GM23338 (cell line): ENCODE results near the gene CHKB. TPM values are rescaled to one million over a fixed set of nuclear protein-coding genes. Genes with fewer than 3 reads are reported as not detected.
A peak's percentile ranks its signal among the peaks of the same experiment; 100 is the strongest.

Source experiments
- ATAC-seq: fragments of 200-7000 bp; cut with Tn5 transposase; 3 replicates; pipeline ENCODE4 v1.9.1; 2020
- DNase-seq: peaks from one replicate; pipeline ENCODE4 v3.0.0-alpha.2; 2015; ENCODE audit warnings: low spot score
- H2AFZ ChIP-seq: fragments of 200-600 bp; sonication (generic); 2 replicates; pipeline ENCODE4 v1.8.0; 2016; ENCODE audit warnings: antibody characterized with exemption, mild to moderate bottlenecking, moderate library complexity
- H3F3A ChIP-seq: fragments of 200-600 bp; sonication (generic); replicated peaks from 2 replicates; pipeline ENCODE4 v1.8.0; 2017; ENCODE audit warnings: antibody characterized with exemption, mixed run types, low read depth
- H3K27ac ChIP-seq: fragments of 200-600 bp; sonication (generic); 2 replicates; pipeline ENCODE4 v1.6.1; 2016; ENCODE audit warnings: low read depth
- H3K27me3 ChIP-seq: fragments of 200-600 bp; sonication (generic); 2 replicates; pipeline ENCODE4 v1.8.0; 2016; ENCODE audit warnings: mild to moderate bottlenecking, mixed run types, moderate library complexity; ENCODE audit not compliant: insufficient read depth
- H3K36me3 ChIP-seq: fragments of 200-600 bp; sonication (generic); 2 replicates; pipeline ENCODE4 v1.8.0; 2016; ENCODE audit warnings: mild to moderate bottlenecking; ENCODE audit not compliant: insufficient read depth
- H3K4me1 ChIP-seq: fragments of 200-600 bp; sonication (generic); 2 replicates; pipeline ENCODE4 v1.8.0; 2016; ENCODE audit warnings: mild to moderate bottlenecking, moderate library complexity; ENCODE audit not compliant: insufficient read depth
- H3K4me2 ChIP-seq: fragments of 200-600 bp; sonication (generic); 2 replicates; pipeline ENCODE4 v1.7.1; 2017; ENCODE audit warnings: mixed run types
- H3K4me3 ChIP-seq: fragments of 200-600 bp; sonication (generic); 2 replicates; pipeline ENCODE4 v1.6.1; 2016; ENCODE audit warnings: mixed run types
- H3K79me2 ChIP-seq: fragments of 200-600 bp; sonication (generic); replicated peaks from 2 replicates; pipeline ENCODE4 v1.8.0; 2017; ENCODE audit warnings: mild to moderate bottlenecking; ENCODE audit not compliant: insufficient read depth
- H3K9me2 ChIP-seq: fragments of 200-600 bp; sonication (generic); 2 replicates; pipeline ENCODE4 v1.8.0; 2017; ENCODE audit not compliant: insufficient read depth
- H4K20me1 ChIP-seq: fragments of 200-600 bp; sonication (generic); replicated peaks from 2 replicates; pipeline ENCODE4 v1.8.0; 2017; ENCODE audit warnings: mild to moderate bottlenecking; ENCODE audit not compliant: insufficient read depth
- H3K27ac Mint-ChIP-seq: 2 replicates; pipeline ENCODE4 v1.8.0; 2020; ENCODE audit warnings: inconsistent platforms, mild to moderate bottlenecking, moderate library complexity, mixed read lengths
- H3K27me3 Mint-ChIP-seq: 3 replicates; pipeline ENCODE4 v1.8.0; 2022; ENCODE audit warnings: low read depth, mild to moderate bottlenecking, moderate library complexity, mixed read lengths, inconsistent platforms; ENCODE audit not compliant: insufficient read depth, poor library complexity
- H3K36me3 Mint-ChIP-seq: 3 replicates; pipeline ENCODE4 v1.8.0; 2021; ENCODE audit warnings: low read depth, mild to moderate bottlenecking, inconsistent platforms, moderate library complexity, mixed read lengths
- H3K4me1 Mint-ChIP-seq: 3 replicates; pipeline ENCODE4 v1.8.0; 2020; ENCODE audit warnings: mild to moderate bottlenecking, inconsistent platforms, mixed read lengths
- H3K4me3 Mint-ChIP-seq: 3 replicates; pipeline ENCODE4 v1.8.0; 2021; ENCODE audit warnings: moderate library complexity, mild to moderate bottlenecking, inconsistent platforms, mixed read lengths
- H3K9me3 Mint-ChIP-seq: 3 replicates; pipeline ENCODE4 v1.8.0; 2020; ENCODE audit warnings: moderate library complexity, mild to moderate bottlenecking, inconsistent platforms, mixed read lengths
- CREB1 ChIP-seq: fragments of 250-450 bp; sonication (Bioruptor Pico); IDR thresholded peaks from 2 replicates; pipeline ENCODE4 v1.5.0; 2020; ENCODE audit warnings: low read depth, mild to moderate bottlenecking, moderate library complexity
- EZH2 ChIP-seq: fragments of 200-600 bp; sonication (generic); IDR thresholded peaks from one replicate; pipeline ENCODE4 v1.8.0; 2017; ENCODE audit warnings: antibody characterized with exemption, mild to moderate bottlenecking, low read depth; ENCODE audit not compliant: unreplicated experiment
- EZH2phosphoT487 ChIP-seq: fragments of 200-600 bp; sonication (generic); IDR thresholded peaks from one replicate; pipeline ENCODE4 v1.8.1; 2018; ENCODE audit warnings: antibody characterized with exemption; ENCODE audit not compliant: unreplicated experiment
- JUNB ChIP-seq: IDR thresholded peaks from one replicate; pipeline ENCODE4 v1.6.1; 2016; ENCODE audit warnings: antibody characterized with exemption; ENCODE audit not compliant: unreplicated experiment
- POLR2AphosphoS5 ChIP-seq: IDR thresholded peaks from 2 replicates; pipeline ENCODE4 v1.6.1; 2016; ENCODE audit warnings: antibody characterized with exemption, low read depth
- STAT1 ChIP-seq: IDR thresholded peaks from one replicate; pipeline ENCODE4 v1.6.1; 2016; ENCODE audit warnings: antibody characterized with exemption; ENCODE audit not compliant: unreplicated experiment
- ZNF114 ChIP-seq: fragments of 250-450 bp; sonication (Bioruptor Pico); IDR thresholded peaks from 2 replicates; pipeline ENCODE4 v1.5.0; 2020; ENCODE audit warnings: mild to moderate bottlenecking, moderate library complexity
- ZNF331 ChIP-seq: fragments of 250-450 bp; sonication (Bioruptor Pico); IDR thresholded peaks from 2 replicates; pipeline ENCODE4 v1.5.0; 2020; ENCODE audit warnings: low read depth, mild to moderate bottlenecking, moderate library complexity
- long read RNA-seq: library from polyadenylated mRNA; unstranded; transcript quantifications from one replicate; pipeline ENCODE4 v2.0.0, GENCODE V29; 2020; ENCODE audit not compliant: unreplicated experiment
- polyA plus RNA-seq: library from polyadenylated mRNA; unstranded; fragments of >200 nt; fragmentation: Nextera tagmentation; extraction: Ambion mirVana; gene quantifications from 2 replicates; pipeline ENCODE4 v1.2.1, GENCODE V29; 2016
- total RNA-seq: library from RNA; depleted of rRNA; stranded (reverse); fragments of >200 nt; shearing (Covaris generic); gene quantifications from 2 replicates; pipeline ENCODE4 v1.2.3, GENCODE V29; 2014; rRNA removed
- TF ChIP-seq, protein P1 (sequence below): IDR thresholded peaks from 2 replicates; pipeline ENCODE4 v1.6.1; 2016; ENCODE audit warnings: antibody characterized with exemption
- TF ChIP-seq, protein P2 (sequence below): fragments of 250-450 bp; sonication (Bioruptor Pico); IDR thresholded peaks from 2 replicates; pipeline ENCODE4 v1.5.0; 2020; ENCODE audit warnings: mild to moderate bottlenecking, moderate library complexity

Gene CHKB, protein sequence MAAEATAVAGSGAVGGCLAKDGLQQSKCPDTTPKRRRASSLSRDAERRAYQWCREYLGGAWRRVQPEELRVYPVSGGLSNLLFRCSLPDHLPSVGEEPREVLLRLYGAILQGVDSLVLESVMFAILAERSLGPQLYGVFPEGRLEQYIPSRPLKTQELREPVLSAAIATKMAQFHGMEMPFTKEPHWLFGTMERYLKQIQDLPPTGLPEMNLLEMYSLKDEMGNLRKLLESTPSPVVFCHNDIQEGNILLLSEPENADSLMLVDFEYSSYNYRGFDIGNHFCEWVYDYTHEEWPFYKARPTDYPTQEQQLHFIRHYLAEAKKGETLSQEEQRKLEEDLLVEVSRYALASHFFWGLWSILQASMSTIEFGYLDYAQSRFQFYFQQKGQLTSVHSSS
- total RNA-seq (51.2 and 67.0 TPM in 2 replicates), polyA plus RNA-seq (61.6 and 63.7 TPM in 2 replicates)
- long read RNA-seq, transcript CHKB-201 (11 exons, 1,638 nt), result major isoform, 8 of 11 reads
- long read RNA-seq, partial matches to known transcripts, result 1 of 11 reads
- long read RNA-seq, other reads (novel, unspliced or antisense), result 2 of 11 reads

DNA sequence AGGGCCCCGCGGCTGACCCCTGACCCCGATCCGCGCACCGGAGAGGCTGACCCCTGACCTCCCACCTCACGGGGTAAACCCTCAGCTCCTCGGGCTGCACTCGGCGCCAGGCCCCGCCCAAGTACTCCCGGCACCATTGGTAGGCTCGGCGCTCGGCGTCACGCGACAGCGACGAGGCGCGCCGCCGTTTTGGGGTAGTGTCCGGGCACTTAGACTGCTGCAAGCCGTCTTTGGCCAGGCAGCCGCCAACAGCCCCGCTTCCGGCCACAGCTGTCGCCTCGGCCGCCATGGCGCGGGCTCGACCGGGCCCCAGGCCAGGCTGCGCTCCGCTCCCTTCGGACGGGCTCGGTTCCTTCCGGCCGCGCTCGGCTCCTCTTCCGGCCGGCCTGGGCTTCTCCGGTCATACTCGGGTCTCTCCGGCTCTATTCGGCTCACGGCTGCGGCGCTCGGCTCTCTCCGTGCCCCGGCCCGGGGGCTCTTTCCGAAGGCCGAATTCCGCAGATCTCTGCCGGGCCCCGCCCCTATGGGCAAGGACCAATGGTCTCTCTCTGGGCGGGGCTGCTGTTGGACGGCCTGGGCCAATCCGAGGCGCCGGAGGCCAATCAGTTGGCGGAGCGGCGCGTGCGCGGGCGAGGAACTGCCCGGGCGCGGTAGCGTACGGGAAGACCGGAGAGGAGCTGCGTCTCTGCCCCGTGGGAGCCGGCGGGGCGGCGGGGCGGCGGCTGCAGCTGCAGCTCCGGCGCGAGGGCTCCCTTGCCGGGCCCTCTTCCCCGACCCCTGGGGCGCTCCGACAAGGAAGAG lies at the start of gene CHKB:
Gene CHKB (minus strand): TSS at position 357 of the 801 bp plus-strand sequence. CDS start 68 bp downstream, at position 289.
- peaks cover 7% of the 10 kb centered on the region for H3K4me1 Mint-ChIP-seq
- no peaks in the 10 kb centered on the region for H3K9me2 ChIP-seq
- H3K36me3 Mint-ChIP-seq, result no peaks in the 10 kb centered on the region; the same call in 2 of the 3 replicates
- H3F3A ChIP-seq, result peaks cover 12% of the 10 kb centered on the region
- peak within 1 kb of the TSS; percentile 91 for H3K27ac ChIP-seq
- H3K4me2 ChIP-seq, result peak within 1 kb of the TSS; percentile 91
- no peaks in the 10 kb centered on the region for H3K9me3 Mint-ChIP-seq
- 0 out of 2 replicates have a peak, but pooled peaks cover 6% of the 10 kb centered on the region for H3K27me3 ChIP-seq
- DNase-seq (peak; percentile 99), ATAC-seq (peak; percentile 89)
- peaks cover 8% of the 10 kb centered on the region for H3K4me1 ChIP-seq
- no peaks in the 10 kb centered on the region for H3K36me3 ChIP-seq
- peak within 1 kb of the TSS; percentile 90 for H3K27ac Mint-ChIP-seq
- peaks cover 8% of the 10 kb centered on the region for H3K27me3 Mint-ChIP-seq
- peak within 1 kb of the TSS; percentile 86 for H3K4me3 Mint-ChIP-seq
- peak within 1 kb of the TSS; percentile 90 for H2AFZ ChIP-seq
- H3K4me3 ChIP-seq, result peak within 1 kb of the TSS; percentile 78
- H4K20me1 ChIP-seq, result peaks cover 3% of the 10 kb centered on the region; the same call in 1 of the 2 replicates
- H3K79me2 ChIP-seq, result no peaks in the 10 kb centered on the region
- TF ChIP-seq CREB1 (CRISPR knock-in tag) (peak; percentile 86), STAT1 (no peak), POLR2AphosphoS5 (peak; percentile 64)

DNA sequence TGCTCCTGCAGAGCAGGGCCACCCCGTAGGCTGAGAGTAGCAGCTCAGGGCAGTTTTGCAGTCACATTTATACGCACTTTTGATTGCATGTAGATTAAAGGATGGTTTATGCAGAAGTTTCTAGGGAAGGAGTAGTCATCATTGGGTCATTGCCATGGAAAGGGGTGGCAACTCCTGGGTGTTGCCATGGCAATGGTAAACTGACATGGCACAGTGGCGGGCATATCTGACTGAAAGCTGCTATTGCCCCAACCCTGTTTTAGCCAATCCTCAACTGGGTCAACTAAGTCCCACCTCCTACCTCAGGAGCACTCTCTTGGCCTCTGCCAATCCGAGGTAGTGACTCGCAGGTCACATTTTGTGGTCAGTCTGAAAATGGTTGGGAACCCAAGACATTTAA lies 47.7 kb upstream of the CHKB start:
- Histone ChIP-seq H3F3A (peaks cover 6% of the 10 kb centered on the region; the same call in 1 of the 2 replicates), H3K27ac (no peak overlapping the region), H2AFZ (no peak overlapping the region), H3K79me2 (no peaks in the 10 kb centered on the region), H4K20me1 (no peaks in the 10 kb centered on the region; the same call in 1 of the 2 replicates), H3K9me2 (no peaks in the 10 kb centered on the region), H3K4me3 (no peak overlapping the region), H3K4me2 (no peak overlapping the region), H3K27me3 (peaks cover 12% of the 10 kb centered on the region), H3K4me1 (peaks cover 5% of the 10 kb centered on the region; the same call in 1 of the 2 replicates), H3K36me3 (no peaks in the 10 kb centered on the region)
- DNase-seq, result no peak
- Mint-ChIP-seq H3K4me3 (no peak overlapping the region), H3K27me3 (peaks cover 7% of the 10 kb centered on the region), H3K36me3 (no peaks in the 10 kb centered on the region), H3K4me1 (peaks cover 6% of the 10 kb centered on the region), H3K9me3 (no peaks in the 10 kb centered on the region), H3K27ac (no peak overlapping the region)
- no peak for ATAC-seq
- TF ChIP-seq EZH2, result no peak
- TF ChIP-seq ZNF331, result no peak
- TF ChIP-seq, protein P1, sequence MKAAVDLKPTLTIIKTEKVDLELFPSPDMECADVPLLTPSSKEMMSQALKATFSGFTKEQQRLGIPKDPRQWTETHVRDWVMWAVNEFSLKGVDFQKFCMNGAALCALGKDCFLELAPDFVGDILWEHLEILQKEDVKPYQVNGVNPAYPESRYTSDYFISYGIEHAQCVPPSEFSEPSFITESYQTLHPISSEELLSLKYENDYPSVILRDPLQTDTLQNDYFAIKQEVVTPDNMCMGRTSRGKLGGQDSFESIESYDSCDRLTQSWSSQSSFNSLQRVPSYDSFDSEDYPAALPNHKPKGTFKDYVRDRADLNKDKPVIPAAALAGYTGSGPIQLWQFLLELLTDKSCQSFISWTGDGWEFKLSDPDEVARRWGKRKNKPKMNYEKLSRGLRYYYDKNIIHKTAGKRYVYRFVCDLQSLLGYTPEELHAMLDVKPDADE, result no peak
- no peak for TF ChIP-seq ZNF114 (CRISPR knock-in tag)
- TF ChIP-seq EZH2phosphoT487, result no peak
- TF ChIP-seq, protein P2, sequence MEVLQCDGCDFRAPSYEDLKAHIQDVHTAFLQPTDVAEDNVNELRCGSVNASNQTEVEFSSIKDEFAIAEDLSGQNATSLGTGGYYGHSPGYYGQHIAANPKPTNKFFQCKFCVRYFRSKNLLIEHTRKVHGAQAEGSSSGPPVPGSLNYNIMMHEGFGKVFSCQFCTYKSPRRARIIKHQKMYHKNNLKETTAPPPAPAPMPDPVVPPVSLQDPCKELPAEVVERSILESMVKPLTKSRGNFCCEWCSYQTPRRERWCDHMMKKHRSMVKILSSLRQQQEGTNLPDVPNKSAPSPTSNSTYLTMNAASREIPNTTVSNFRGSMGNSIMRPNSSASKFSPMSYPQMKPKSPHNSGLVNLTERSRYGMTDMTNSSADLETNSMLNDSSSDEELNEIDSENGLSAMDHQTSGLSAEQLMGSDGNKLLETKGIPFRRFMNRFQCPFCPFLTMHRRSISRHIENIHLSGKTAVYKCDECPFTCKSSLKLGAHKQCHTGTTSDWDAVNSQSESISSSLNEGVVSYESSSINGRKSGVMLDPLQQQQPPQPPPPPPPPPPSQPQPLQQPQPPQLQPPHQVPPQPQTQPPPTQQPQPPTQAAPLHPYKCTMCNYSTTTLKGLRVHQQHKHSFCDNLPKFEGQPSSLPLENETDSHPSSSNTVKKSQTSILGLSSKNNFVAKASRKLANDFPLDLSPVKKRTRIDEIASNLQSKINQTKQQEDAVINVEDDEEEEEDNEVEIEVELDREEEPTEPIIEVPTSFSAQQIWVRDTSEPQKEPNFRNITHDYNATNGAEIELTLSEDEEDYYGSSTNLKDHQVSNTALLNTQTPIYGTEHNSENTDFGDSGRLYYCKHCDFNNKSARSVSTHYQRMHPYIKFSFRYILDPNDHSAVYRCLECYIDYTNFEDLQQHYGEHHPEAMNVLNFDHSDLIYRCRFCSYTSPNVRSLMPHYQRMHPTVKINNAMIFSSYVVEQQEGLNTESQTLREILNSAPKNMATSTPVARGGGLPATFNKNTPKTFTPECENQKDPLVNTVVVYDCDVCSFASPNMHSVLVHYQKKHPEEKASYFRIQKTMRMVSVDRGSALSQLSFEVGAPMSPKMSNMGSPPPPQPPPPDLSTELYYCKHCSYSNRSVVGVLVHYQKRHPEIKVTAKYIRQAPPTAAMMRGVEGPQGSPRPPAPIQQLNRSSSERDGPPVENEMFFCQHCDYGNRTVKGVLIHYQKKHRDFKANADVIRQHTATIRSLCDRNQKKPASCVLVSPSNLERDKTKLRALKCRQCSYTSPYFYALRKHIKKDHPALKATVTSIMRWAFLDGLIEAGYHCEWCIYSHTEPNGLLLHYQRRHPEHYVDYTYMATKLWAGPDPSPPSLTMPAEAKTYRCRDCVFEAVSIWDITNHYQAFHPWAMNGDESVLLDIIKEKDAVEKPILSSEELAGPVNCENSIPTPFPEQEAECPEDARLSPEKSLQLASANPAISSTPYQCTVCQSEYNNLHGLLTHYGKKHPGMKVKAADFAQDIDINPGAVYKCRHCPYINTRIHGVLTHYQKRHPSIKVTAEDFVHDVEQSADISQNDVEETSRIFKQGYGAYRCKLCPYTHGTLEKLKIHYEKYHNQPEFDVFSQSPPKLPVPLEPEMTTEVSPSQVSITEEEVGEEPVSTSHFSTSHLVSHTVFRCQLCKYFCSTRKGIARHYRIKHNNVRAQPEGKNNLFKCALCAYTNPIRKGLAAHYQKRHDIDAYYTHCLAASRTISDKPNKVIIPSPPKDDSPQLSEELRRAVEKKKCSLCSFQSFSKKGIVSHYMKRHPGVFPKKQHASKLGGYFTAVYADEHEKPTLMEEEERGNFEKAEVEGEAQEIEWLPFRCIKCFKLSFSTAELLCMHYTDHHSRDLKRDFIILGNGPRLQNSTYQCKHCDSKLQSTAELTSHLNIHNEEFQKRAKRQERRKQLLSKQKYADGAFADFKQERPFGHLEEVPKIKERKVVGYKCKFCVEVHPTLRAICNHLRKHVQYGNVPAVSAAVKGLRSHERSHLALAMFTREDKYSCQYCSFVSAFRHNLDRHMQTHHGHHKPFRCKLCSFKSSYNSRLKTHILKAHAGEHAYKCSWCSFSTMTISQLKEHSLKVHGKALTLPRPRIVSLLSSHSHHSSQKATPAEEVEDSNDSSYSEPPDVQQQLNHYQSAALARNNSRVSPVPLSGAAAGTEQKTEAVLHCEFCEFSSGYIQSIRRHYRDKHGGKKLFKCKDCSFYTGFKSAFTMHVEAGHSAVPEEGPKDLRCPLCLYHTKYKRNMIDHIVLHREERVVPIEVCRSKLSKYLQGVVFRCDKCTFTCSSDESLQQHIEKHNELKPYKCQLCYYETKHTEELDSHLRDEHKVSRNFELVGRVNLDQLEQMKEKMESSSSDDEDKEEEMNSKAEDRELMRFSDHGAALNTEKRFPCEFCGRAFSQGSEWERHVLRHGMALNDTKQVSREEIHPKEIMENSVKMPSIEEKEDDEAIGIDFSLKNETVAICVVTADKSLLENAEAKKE (CRISPR knock-in tag), result no peak
- TF ChIP-seq JUNB, result no peak
- no peak for TF ChIP-seq CREB1 (CRISPR knock-in tag)
- TF ChIP-seq STAT1, result no peak
